Measurements from ENCODE around the gene MYH3. TPM values are rescaled to one million over a fixed set of nuclear protein-coding genes. Genes with fewer than 3 reads are reported as not detected.

The MYH3 gene
- total RNA-seq, 5 donors from 2014 or later (not counting 1 experiment from before 2014, with no cell fraction given) = 6.6 to 12.1 (median 11.1) TPM

- peaks cover 0 to 15% of the 10 kb centered on the region in 2 experiments for H3K27me3 ChIP-seq (replicated peaks in 1 of 2; ENCODE audit: control insufficient read depth in 2 of 2, extremely low read depth in 1 of 2, insufficient read depth in 2 of 2, low read length in 1 of 2)
- Mint-ChIP-seq H3K9me3 (no peaks in the 10 kb centered on the region), H3K27ac (no peak overlapping the region), H3K4me3 (no peak overlapping the region), H3K36me3 (peaks cover 19% of the 10 kb centered on the region), H3K4me1 (peaks cover 11 to 13% (median 11%) of the 10 kb centered on the region in 3 donors), H3K27me3 (no peaks in the 10 kb centered on the region)
- DNase-seq (no peak), ATAC-seq (replicated peaks in 1 of 4) (no peak)
- H3K4me3 ChIP-seq (ENCODE audit: control insufficient read depth in 1 of 2, extremely low read depth in 1 of 2, low read length in 1 of 2) = no peak overlapping the region
- no peaks in the 10 kb centered on the region for H3K9me3 ChIP-seq
- POLR2A ChIA-PET = no interaction called here
- CTCF ChIA-PET = interaction anchor here in 1 of 2 donors (0.6 kb wide), 1 partner anchor 188 kb away, joined by 3 read pairs; no protein-coding TSS in a partner anchor
- no peak overlapping the region for H3K27ac ChIP-seq (ENCODE audit: low read length)
- H3K36me3 ChIP-seq (ENCODE audit: control insufficient read depth in 2 of 2, extremely low read depth in 1 of 2, insufficient read depth in 1 of 2, low read length in 1 of 2) = peaks cover 2 to 6% of the 10 kb centered on the region in 2 donors
- 90% methylated on average over 5 of the region's 10 CpGs for WGBS (ENCODE audit: insufficient coverage)
- H3K4me1 ChIP-seq (ENCODE audit: control insufficient read depth in 1 of 2, extremely low read depth in 1 of 2, insufficient read depth in 2 of 2, low read length in 2 of 2) = peaks cover 0 to 7% of the 10 kb centered on the region in 2 experiments
These were observed 770 bp upstream of the MYH3 start for GRCh38 chr17:10657879-10658278.

DNA sequence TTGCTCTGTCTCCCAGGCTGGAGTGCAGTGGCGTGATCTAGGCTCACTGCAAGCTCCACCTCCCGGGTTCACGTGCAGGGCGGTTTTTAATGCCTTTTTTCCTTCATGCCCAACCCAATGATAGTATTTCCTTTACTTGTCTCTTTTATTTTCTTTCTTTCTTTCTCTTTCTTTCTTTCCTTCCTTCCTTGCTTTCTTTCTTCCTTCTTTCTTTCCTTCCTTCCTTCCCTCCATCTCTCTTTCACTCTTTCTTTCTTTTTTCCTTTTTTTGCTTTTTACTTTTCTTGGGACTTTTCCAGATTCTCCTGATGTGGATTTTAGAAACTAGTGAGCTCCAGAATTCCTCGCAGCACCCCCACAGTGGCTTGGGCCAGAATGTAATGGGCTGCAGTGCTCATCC is 3.1 kb downstream of the MYH3 start:
- Mint-ChIP-seq H3K27ac (no peak overlapping the region), H3K4me1 (peaks cover 14 to 15% (median 14%) of the 10 kb centered on the region in 3 donors), H3K36me3 (no peaks in the 10 kb centered on the region), H3K4me3 (peak overlapping the region in 1 of 3 donors; percentile 26), H3K9me3 (no peaks in the 10 kb centered on the region), H3K27me3 (no peaks in the 10 kb centered on the region)
- ATAC-seq (replicated peaks in 1 of 4) (no peak), DNase-seq (no peak)
- POLR2A ChIA-PET = no interaction called here
- WGBS (ENCODE audit: insufficient coverage) = 97% methylated on average over 4 of the region's 5 CpGs
- Histone ChIP-seq H3K4me3 (ENCODE audit: control insufficient read depth in 1 of 2, extremely low read depth in 1 of 2, low read length in 1 of 2) (no peak overlapping the region), H3K27ac (ENCODE audit: low read length) (no peak overlapping the region), H3K9me3 (no peaks in the 10 kb centered on the region), H3K36me3 (ENCODE audit: control insufficient read depth in 2 of 2, extremely low read depth in 1 of 2, insufficient read depth in 1 of 2, low read length in 1 of 2) (peaks cover 0 to 4% of the 10 kb centered on the region in 2 donors), H3K4me1 (ENCODE audit: control insufficient read depth in 1 of 2, extremely low read depth in 1 of 2, insufficient read depth in 2 of 2, low read length in 2 of 2) (peaks cover 0 to 9% of the 10 kb centered on the region in 2 experiments), H3K27me3 (replicated peaks in 1 of 2; ENCODE audit: control insufficient read depth in 2 of 2, extremely low read depth in 1 of 2, insufficient read depth in 2 of 2, low read length in 1 of 2) (peaks cover 0 to 19% of the 10 kb centered on the region in 2 experiments)
- CTCF ChIA-PET = interaction anchor here in 1 of 2 donors (0.9 kb wide), 1 partner anchor 17 kb away, joined by 6 read pairs; no protein-coding TSS in a partner anchor

GRCh38 chr17:10652984-10653659 is 4.0 kb downstream of the MYH3 start:
- peaks cover 14 to 15% (median 14%) of the 10 kb centered on the region in 3 donors for H3K4me1 Mint-ChIP-seq
- H3K9me3 Mint-ChIP-seq = no peaks in the 10 kb centered on the region
- H3K4me1 ChIP-seq (ENCODE audit: control insufficient read depth in 1 of 2, extremely low read depth in 1 of 2, insufficient read depth in 2 of 2, low read length in 2 of 2) = peaks cover 0 to 9% of the 10 kb centered on the region in 2 experiments
- H3K4me3 ChIP-seq (ENCODE audit: control insufficient read depth in 1 of 2, extremely low read depth in 1 of 2, low read length in 1 of 2) = no peak overlapping the region
- ChIA-PET CTCF (interaction anchor here in 1 of 2 donors (0.6 kb wide), 1 partner anchor 190 kb away, joined by 4 read pairs; no protein-coding TSS in a partner anchor), POLR2A (no interaction called here)
- H3K27me3 Mint-ChIP-seq = no peaks in the 10 kb centered on the region
- peak in 3 of 35 experiments; percentile 3 to 9 (median 7) for DNase-seq
- no peak overlapping the region for H3K27ac ChIP-seq (ENCODE audit: low read length)
- H3K9me3 ChIP-seq = no peaks in the 10 kb centered on the region
- H3K27me3 ChIP-seq (replicated peaks in 1 of 2; ENCODE audit: control insufficient read depth in 2 of 2, extremely low read depth in 1 of 2, insufficient read depth in 2 of 2, low read length in 1 of 2) = peaks cover 0 to 19% of the 10 kb centered on the region in 2 experiments
- WGBS (ENCODE audit: insufficient coverage) = 20% methylated on average over 7 of the region's 11 CpGs
- H3K36me3 Mint-ChIP-seq = no peaks in the 10 kb centered on the region
- H3K36me3 ChIP-seq (ENCODE audit: control insufficient read depth in 2 of 2, extremely low read depth in 1 of 2, insufficient read depth in 1 of 2, low read length in 1 of 2) = peaks cover 0 to 2% of the 10 kb centered on the region in 2 donors
- peak overlapping the region in 1 of 3 donors; percentile 3 for H3K4me3 Mint-ChIP-seq
- no peak overlapping the region for H3K27ac Mint-ChIP-seq
- peak in 3 of 4 experiments; percentile 43 to 65 (median 45) for ATAC-seq (replicated peaks in 1 of 4)

DNA sequence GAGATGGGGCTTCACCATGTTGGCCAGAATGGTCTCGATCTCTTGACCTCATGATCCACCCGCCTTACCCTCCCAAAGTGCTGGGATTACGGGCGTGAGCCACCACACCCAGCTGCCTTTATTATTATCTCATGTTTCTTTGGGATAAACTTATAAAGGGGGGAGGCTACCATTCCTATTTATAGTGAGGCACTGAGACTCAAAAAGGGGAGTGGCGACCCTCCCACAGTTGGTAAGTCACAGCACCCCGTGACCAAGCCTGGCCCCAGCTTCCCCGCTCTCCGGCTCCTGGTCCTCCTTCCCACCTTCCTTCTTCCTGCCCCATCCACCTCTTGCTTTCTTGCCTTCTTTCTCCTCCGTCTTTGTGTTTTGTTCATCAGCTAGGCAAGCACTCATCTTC is 5.2 kb downstream of the MYH3 start:
- Histone ChIP-seq H3K4me3 (ENCODE audit: control insufficient read depth in 1 of 2, extremely low read depth in 1 of 2, low read length in 1 of 2) (no peak overlapping the region), H3K9me3 (no peaks in the 10 kb centered on the region), H3K4me1 (ENCODE audit: control insufficient read depth in 1 of 2, extremely low read depth in 1 of 2, insufficient read depth in 2 of 2, low read length in 2 of 2) (peaks cover 0 to 9% of the 10 kb centered on the region in 2 experiments), H3K27ac (ENCODE audit: low read length) (no peak overlapping the region), H3K27me3 (replicated peaks in 1 of 2; ENCODE audit: control insufficient read depth in 2 of 2, extremely low read depth in 1 of 2, insufficient read depth in 2 of 2, low read length in 1 of 2) (peaks cover 0 to 19% of the 10 kb centered on the region in 2 experiments), H3K36me3 (ENCODE audit: control insufficient read depth in 2 of 2, extremely low read depth in 1 of 2, insufficient read depth in 1 of 2, low read length in 1 of 2) (no peaks in the 10 kb centered on the region)
- CTCF ChIA-PET = no interaction called here
- DNase-seq (no peak), ATAC-seq (replicated peaks in 1 of 4) (no peak)
- 81% methylated on average over 5 of the region's 9 CpGs for WGBS (ENCODE audit: insufficient coverage)
- POLR2A ChIA-PET = no interaction called here
- H3K27ac Mint-ChIP-seq = no peak overlapping the region
- no peaks in the 10 kb centered on the region for H3K27me3 Mint-ChIP-seq
- no peaks in the 10 kb centered on the region for H3K36me3 Mint-ChIP-seq
- H3K9me3 Mint-ChIP-seq = no peaks in the 10 kb centered on the region
- H3K4me1 Mint-ChIP-seq = peaks cover 14 to 15% (median 14%) of the 10 kb centered on the region in 3 donors
- no peak overlapping the region for H3K4me3 Mint-ChIP-seq

DNA sequence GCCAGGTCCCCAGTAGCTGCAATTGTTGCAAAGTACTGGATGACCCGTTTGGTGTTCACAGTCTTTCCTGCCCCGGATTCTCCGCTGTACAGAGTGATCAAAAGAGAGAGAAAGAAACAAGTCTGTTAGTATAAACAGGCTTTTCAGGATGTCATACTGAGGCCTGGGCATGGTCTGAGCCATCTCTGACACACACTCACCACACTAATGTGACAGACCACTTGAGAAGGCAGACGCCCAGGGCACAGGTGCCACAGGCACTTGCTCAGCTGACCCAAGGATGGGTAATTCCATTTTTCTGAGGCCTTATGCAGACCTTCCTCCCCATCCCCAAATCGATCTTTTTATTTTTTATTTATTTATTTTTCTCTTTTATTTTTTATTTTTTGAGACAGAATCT is 7.5 kb downstream of the MYH3 start:
- Histone ChIP-seq H3K27me3 (replicated peaks in 1 of 2; ENCODE audit: control insufficient read depth in 2 of 2, extremely low read depth in 1 of 2, insufficient read depth in 2 of 2, low read length in 1 of 2) (peaks cover 0 to 9% of the 10 kb centered on the region in 2 experiments), H3K4me1 (ENCODE audit: control insufficient read depth in 1 of 2, extremely low read depth in 1 of 2, insufficient read depth in 2 of 2, low read length in 2 of 2) (peaks cover 0 to 11% of the 10 kb centered on the region in 2 experiments), H3K9me3 (no peaks in the 10 kb centered on the region), H3K36me3 (ENCODE audit: control insufficient read depth in 2 of 2, extremely low read depth in 1 of 2, insufficient read depth in 1 of 2, low read length in 1 of 2) (peaks cover 0 to 5% of the 10 kb centered on the region in 2 donors), H3K27ac (ENCODE audit: low read length) (no peak overlapping the region), H3K4me3 (ENCODE audit: control insufficient read depth in 1 of 2, extremely low read depth in 1 of 2, low read length in 1 of 2) (no peak overlapping the region)
- no peak for ATAC-seq (replicated peaks in 1 of 4)
- ChIA-PET CTCF (interaction anchor here in 1 of 2 donors (1.4 kb wide), 1 partner anchor 10 kb away, joined by 3 read pairs; no protein-coding TSS in a partner anchor), POLR2A (no interaction called here)
- Mint-ChIP-seq H3K36me3 (peaks cover 6% of the 10 kb centered on the region), H3K4me1 (peaks cover 14 to 18% (median 15%) of the 10 kb centered on the region in 3 donors), H3K9me3 (no peaks in the 10 kb centered on the region), H3K27me3 (no peaks in the 10 kb centered on the region), H3K4me3 (no peak overlapping the region), H3K27ac (no peak overlapping the region)
- WGBS (ENCODE audit: insufficient coverage) = 60% methylated on average over 1 of the region's 5 CpGs
- DNase-seq = no peak

DNA sequence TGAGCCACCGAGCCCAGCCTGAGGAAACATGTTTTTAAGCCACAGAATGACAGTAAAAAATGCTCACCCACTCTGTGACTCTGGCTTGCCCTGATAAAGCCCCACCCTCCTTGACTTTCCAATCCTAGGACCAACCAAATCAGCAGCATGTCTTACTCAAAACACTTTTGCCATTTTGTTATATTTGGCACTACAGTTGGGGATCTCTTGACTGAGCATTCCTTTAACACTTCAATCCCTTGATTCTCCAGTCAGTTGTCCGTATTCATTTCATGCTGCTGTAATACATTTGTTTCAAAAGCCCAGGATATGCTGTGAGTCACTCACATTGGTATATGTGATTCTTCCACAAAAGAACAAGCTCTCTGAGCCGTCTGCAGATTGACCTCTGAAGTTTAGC is 8.2 kb downstream of the MYH3 start:
- POLR2A ChIA-PET = no interaction called here
- no peaks in the 10 kb centered on the region for H3K27me3 Mint-ChIP-seq
- H3K27me3 ChIP-seq (replicated peaks in 1 of 2; ENCODE audit: control insufficient read depth in 2 of 2, extremely low read depth in 1 of 2, insufficient read depth in 2 of 2, low read length in 1 of 2) = peaks cover 0 to 8% of the 10 kb centered on the region in 2 experiments
- H3K9me3 ChIP-seq = no peaks in the 10 kb centered on the region
- CTCF ChIA-PET = interaction anchor here in 1 of 2 donors (1.4 kb wide), 1 partner anchor 9 kb away, joined by 3 read pairs; no protein-coding TSS in a partner anchor
- peaks cover 11 to 15% (median 11%) of the 10 kb centered on the region in 3 donors for H3K4me1 Mint-ChIP-seq
- H3K4me3 ChIP-seq (ENCODE audit: control insufficient read depth in 1 of 2, extremely low read depth in 1 of 2, low read length in 1 of 2) = no peak overlapping the region
- peaks cover 12% of the 10 kb centered on the region for H3K36me3 Mint-ChIP-seq
- no peaks in the 10 kb centered on the region for H3K9me3 Mint-ChIP-seq
- H3K4me3 Mint-ChIP-seq = no peak overlapping the region
- no peak overlapping the region for H3K27ac ChIP-seq (ENCODE audit: low read length)
- peaks cover 0 to 10% of the 10 kb centered on the region in 2 donors for H3K36me3 ChIP-seq (ENCODE audit: control insufficient read depth in 2 of 2, extremely low read depth in 1 of 2, insufficient read depth in 1 of 2, low read length in 1 of 2)
- DNase-seq = no peak
- ATAC-seq (replicated peaks in 1 of 4) = no peak
- peaks cover 0 to 11% of the 10 kb centered on the region in 2 experiments for H3K4me1 ChIP-seq (ENCODE audit: control insufficient read depth in 1 of 2, extremely low read depth in 1 of 2, insufficient read depth in 2 of 2, low read length in 2 of 2)
- no peak overlapping the region for H3K27ac Mint-ChIP-seq
- WGBS (ENCODE audit: insufficient coverage) = 95% methylated on average over 2 of the region's 3 CpGs
